Loucy (cell line): ENCODE data around the gene OGG1.

Experiments
- H2AFZ ChIP-seq: fragments of 200-600 bp; sonication (generic); 2 replicates; pipeline ENCODE4 v1.6.0; 2016; ENCODE audit warnings: antibody characterized with exemption, mild to moderate bottlenecking, low read length, moderate library complexity
- H3F3A ChIP-seq: fragments of 200-600 bp; 2 replicates; pipeline ENCODE4 v1.6.0; 2016; ENCODE audit warnings: antibody characterized with exemption, low read depth, mild to moderate bottlenecking
- H3K27me3 ChIP-seq: fragments of 200-600 bp; sonication (generic); 2 replicates; pipeline ENCODE4 v1.6.1; 2014; ENCODE audit warnings: low read length, mild to moderate bottlenecking; ENCODE audit not compliant: insufficient read depth, poor library complexity, severe bottlenecking
- H3K36me3 ChIP-seq: fragments of 200-600 bp; sonication (generic); 2 replicates; pipeline ENCODE4 v1.6.1; 2016; ENCODE audit warnings: low read length; ENCODE audit not compliant: insufficient read depth
- H3K4me1 ChIP-seq: fragments of 200-600 bp; sonication (generic); 2 replicates; pipeline ENCODE4 v1.5.1; 2014; ENCODE audit warnings: low read length, mild to moderate bottlenecking; ENCODE audit not compliant: insufficient read depth, poor library complexity, severe bottlenecking
- H3K4me2 ChIP-seq: fragments of 200-600 bp; sonication (generic); 2 replicates; pipeline ENCODE4 v1.6.0; 2014; ENCODE audit warnings: antibody characterized with exemption, low read length, low read depth, mild to moderate bottlenecking; ENCODE audit not compliant: poor library complexity, severe bottlenecking
- H3K4me3 ChIP-seq: fragments of 200-600 bp; sonication (generic); 2 replicates; pipeline ENCODE4 v1.5.1; 2014; ENCODE audit warnings: low read length, mild to moderate bottlenecking, mixed read lengths; ENCODE audit not compliant: poor library complexity, severe bottlenecking
- H3K79me2 ChIP-seq: fragments of 200-600 bp; sonication (generic); 2 replicates; pipeline ENCODE4 v1.6.1; 2014; ENCODE audit warnings: low read length; ENCODE audit not compliant: insufficient read depth
- H3K9ac ChIP-seq: fragments of 200-600 bp; sonication (generic); 2 replicates; pipeline ENCODE4 v1.6.0; 2014; ENCODE audit warnings: mild to moderate bottlenecking, low read depth, low read length, moderate library complexity; ENCODE audit not compliant: poor library complexity, severe bottlenecking
- H3K9me2 ChIP-seq: fragments of 200-600 bp; sonication (generic); replicated peaks from 2 replicates; pipeline ENCODE4 v1.6.1; 2016; ENCODE audit warnings: low read depth, low read length, mixed read lengths
- H3K9me3 ChIP-seq: fragments of 200-600 bp; sonication (generic); 2 replicates; pipeline ENCODE4 v1.6.1; 2014; ENCODE audit warnings: mild to moderate bottlenecking, antibody characterized with exemption, low read length, low read depth; ENCODE audit not compliant: insufficient read depth
- H4K20me1 ChIP-seq: fragments of 200-600 bp; sonication (generic); 2 replicates; pipeline ENCODE4 v1.6.0; 2014; ENCODE audit warnings: antibody characterized with exemption, low read length, mild to moderate bottlenecking; ENCODE audit not compliant: insufficient read depth, poor library complexity, severe bottlenecking
- EZH2phosphoT487 ChIP-seq: fragments of 200-600 bp; IDR thresholded peaks from 2 replicates; pipeline ENCODE4 v1.6.1; 2018; ENCODE audit warnings: antibody characterized with exemption, mild to moderate bottlenecking, moderate library complexity, borderline replicate concordance
- TF ChIP-seq, protein P1 (sequence below): fragments of 200-600 bp; sonication (generic); conservative IDR thresholded peaks from 2 replicates; pipeline ENCODE4 v1.5.1; 2014; ENCODE audit warnings: mild to moderate bottlenecking, antibody characterized with exemption, low read length

The OGG1 gene

GRCh38 chr3:9746330-9746729 lies 3.4 kb upstream of the OGG1 start:
- TF ChIP-seq EZH2phosphoT487 = no peak
- TF ChIP-seq, protein P1, sequence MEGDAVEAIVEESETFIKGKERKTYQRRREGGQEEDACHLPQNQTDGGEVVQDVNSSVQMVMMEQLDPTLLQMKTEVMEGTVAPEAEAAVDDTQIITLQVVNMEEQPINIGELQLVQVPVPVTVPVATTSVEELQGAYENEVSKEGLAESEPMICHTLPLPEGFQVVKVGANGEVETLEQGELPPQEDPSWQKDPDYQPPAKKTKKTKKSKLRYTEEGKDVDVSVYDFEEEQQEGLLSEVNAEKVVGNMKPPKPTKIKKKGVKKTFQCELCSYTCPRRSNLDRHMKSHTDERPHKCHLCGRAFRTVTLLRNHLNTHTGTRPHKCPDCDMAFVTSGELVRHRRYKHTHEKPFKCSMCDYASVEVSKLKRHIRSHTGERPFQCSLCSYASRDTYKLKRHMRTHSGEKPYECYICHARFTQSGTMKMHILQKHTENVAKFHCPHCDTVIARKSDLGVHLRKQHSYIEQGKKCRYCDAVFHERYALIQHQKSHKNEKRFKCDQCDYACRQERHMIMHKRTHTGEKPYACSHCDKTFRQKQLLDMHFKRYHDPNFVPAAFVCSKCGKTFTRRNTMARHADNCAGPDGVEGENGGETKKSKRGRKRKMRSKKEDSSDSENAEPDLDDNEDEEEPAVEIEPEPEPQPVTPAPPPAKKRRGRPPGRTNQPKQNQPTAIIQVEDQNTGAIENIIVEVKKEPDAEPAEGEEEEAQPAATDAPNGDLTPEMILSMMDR = no peak
- Histone ChIP-seq H3K79me2 (peaks cover 11% of the 10 kb centered on the region), H3K4me2 (no peak overlapping the region), H3F3A (no peaks in the 10 kb centered on the region), H3K9me3 (no peaks in the 10 kb centered on the region), H3K9ac (no peak overlapping the region), H3K4me3 (no peak overlapping the region), H3K9me2 (no peaks in the 10 kb centered on the region), H2AFZ (no peak overlapping the region), H3K36me3 (peaks cover 73% of the 10 kb centered on the region; the same call in 1 of the 2 replicates), H3K27me3 (no peaks in the 10 kb centered on the region), H4K20me1 (no peaks in the 10 kb centered on the region), H3K4me1 (peaks cover 18% of the 10 kb centered on the region)

GRCh38 chr3:9747267-9747666 lies 2.5 kb upstream of the OGG1 start:
- no peak overlapping the region for H3K4me3 ChIP-seq
- H3K36me3 ChIP-seq = peaks cover 64% of the 10 kb centered on the region; the same call in 1 of the 2 replicates
- H3K9ac ChIP-seq = no peak overlapping the region
- H3K9me3 ChIP-seq = no peaks in the 10 kb centered on the region
- no peaks in the 10 kb centered on the region for H4K20me1 ChIP-seq
- H3K9me2 ChIP-seq = no peaks in the 10 kb centered on the region
- no peak overlapping the region for H2AFZ ChIP-seq
- H3K27me3 ChIP-seq = no peaks in the 10 kb centered on the region
- TF ChIP-seq EZH2phosphoT487 = no peak
- TF ChIP-seq, protein P1 = no peak
- H3K4me1 ChIP-seq = peaks cover 27% of the 10 kb centered on the region
- no peaks in the 10 kb centered on the region for H3F3A ChIP-seq
- H3K4me2 ChIP-seq = no peak overlapping the region
- H3K79me2 ChIP-seq = peaks cover 21% of the 10 kb centered on the region

- Histone ChIP-seq H3K9me3 (no peaks in the 10 kb centered on the region), H3F3A (no peaks in the 10 kb centered on the region), H3K4me3 (no peak overlapping the region), H4K20me1 (no peaks in the 10 kb centered on the region), H2AFZ (no peak overlapping the region), H3K79me2 (peaks cover 28% of the 10 kb centered on the region), H3K9ac (no peak overlapping the region), H3K4me1 (peaks cover 33% of the 10 kb centered on the region), H3K9me2 (no peaks in the 10 kb centered on the region), H3K36me3 (peaks cover 57% of the 10 kb centered on the region; the same call in 1 of the 2 replicates), H3K4me2 (no peak overlapping the region), H3K27me3 (no peaks in the 10 kb centered on the region)
- TF ChIP-seq, protein P1 = no peak
- TF ChIP-seq EZH2phosphoT487 = no peak
Measured at GRCh38 chr3:9748031-9748430, 1.7 kb upstream of the OGG1 start.
